Duodenal mucosa (tissue), 2 donors: ENCODE measurements around the gene VSTM2A.
"Not testable (repeated sequence)": the region's sequence is repeated elsewhere in the genome, so short reads cannot be mapped to it uniquely, and the experiment has no call there.

Experiments used
- H3K27ac ChIP-seq: one replicate; pipeline ENCODE4 v1.7.0; 2013; ENCODE audit warnings: low read depth, low read length
- H3K27me3 ChIP-seq, 2 donors: one replicate each; pipeline ENCODE4 v1.7.0; 2013; ENCODE audit warnings: low read length in 2 of 2, control low read depth in 1 of 2; ENCODE audit not compliant: insufficient read depth in 2 of 2, control insufficient read depth in 1 of 2
- H3K36me3 ChIP-seq, 2 donors: one replicate each; pipeline ENCODE4 v1.7.0; 2013; ENCODE audit warnings: low read length in 2 of 2, control low read depth in 1 of 2; ENCODE audit not compliant: insufficient read depth in 2 of 2, control insufficient read depth in 1 of 2
- H3K4me1 ChIP-seq, 2 donors: one replicate each; pipeline ENCODE4 v1.7.0; 2013; ENCODE audit warnings: low read length in 2 of 2, control low read depth in 1 of 2; ENCODE audit not compliant: insufficient read depth in 2 of 2, control insufficient read depth in 1 of 2
- H3K4me3 ChIP-seq, 2 donors: one replicate each; pipeline ENCODE4 v1.7.0; 2013; ENCODE audit warnings: low read length in 2 of 2, low read depth in 1 of 2
- H3K9ac ChIP-seq, 2 donors: one replicate each; pipeline ENCODE4 v1.7.0; 2013; ENCODE audit warnings: low read length in 2 of 2, low read depth in 1 of 2
- H3K9me3 ChIP-seq, 2 donors: one replicate each; pipeline ENCODE4 v1.7.0; 2013; ENCODE audit warnings: low read length in 2 of 2, control low read depth in 1 of 2; ENCODE audit not compliant: control insufficient read depth in 1 of 2

The VSTM2A gene, protein sequence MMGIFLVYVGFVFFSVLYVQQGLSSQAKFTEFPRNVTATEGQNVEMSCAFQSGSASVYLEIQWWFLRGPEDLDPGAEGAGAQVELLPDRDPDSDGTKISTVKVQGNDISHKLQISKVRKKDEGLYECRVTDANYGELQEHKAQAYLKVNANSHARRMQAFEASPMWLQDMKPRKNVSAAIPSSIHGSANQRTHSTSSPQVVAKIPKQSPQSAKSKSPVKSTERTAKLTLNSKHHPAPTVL

DNA sequence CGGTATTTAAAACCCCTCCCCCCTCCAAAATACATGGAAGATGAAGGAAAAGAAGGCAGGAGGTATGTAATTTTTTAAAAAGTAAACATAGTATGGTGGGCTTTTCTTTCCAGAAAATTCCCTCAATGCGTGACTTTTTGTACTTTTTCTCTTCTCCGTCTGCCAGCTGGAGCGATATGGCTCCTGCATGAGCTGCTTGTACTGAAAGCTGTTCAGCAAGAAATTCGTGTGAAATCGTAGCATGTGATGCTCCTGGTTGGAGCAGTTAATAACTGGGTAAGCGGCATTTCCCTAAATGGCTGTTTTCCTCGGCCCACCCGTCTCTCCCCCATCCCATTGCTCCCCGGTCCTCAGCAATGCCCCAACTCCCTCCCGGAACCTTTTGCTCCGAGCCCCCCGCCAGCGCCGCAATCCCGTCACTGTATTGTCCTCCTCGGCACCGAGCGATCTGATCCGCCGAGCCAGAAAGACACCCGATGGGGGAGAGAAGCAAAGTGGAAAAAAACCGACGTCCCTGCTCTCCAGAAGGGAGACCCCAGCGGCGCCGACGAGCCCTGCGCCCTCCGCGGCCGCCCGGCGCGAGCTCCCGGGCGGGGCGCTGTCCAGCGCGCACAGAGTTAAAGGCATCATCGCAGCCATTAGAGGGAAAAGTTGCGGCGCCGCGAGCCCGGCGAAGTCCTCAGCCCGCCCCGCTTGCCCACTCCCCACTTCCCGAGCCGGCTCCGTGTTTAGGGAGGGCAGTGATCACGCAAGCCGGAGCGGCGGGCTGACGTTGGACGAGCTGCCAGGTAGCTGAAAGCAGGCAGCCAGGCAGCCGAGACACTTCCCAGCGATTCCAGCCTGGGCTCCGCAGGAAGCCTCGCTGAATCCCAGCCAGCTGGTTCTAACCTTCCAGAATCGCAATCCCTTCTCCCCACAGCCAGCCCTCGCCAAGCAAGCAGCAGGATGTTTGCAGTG lies at the start of gene VSTM2A:
Gene VSTM2A (plus strand): TSS at position 707 of the 957 bp plus-strand sequence. CDS start 356 bp downstream, outside the sequence.
- Histone ChIP-seq H3K27ac (peak within 1 kb of the TSS; percentile 10), H3K27me3 (peaks cover 17 to 33% of the 10 kb centered on the region in 2 donors), H3K4me3 (no peak within 1 kb of the TSS), H3K9ac (no peak within 1 kb of the TSS), H3K9me3 (no peaks in the 10 kb centered on the region), H3K4me1 (no peaks in the 10 kb centered on the region), H3K36me3 (no peaks in the 10 kb centered on the region)

DNA sequence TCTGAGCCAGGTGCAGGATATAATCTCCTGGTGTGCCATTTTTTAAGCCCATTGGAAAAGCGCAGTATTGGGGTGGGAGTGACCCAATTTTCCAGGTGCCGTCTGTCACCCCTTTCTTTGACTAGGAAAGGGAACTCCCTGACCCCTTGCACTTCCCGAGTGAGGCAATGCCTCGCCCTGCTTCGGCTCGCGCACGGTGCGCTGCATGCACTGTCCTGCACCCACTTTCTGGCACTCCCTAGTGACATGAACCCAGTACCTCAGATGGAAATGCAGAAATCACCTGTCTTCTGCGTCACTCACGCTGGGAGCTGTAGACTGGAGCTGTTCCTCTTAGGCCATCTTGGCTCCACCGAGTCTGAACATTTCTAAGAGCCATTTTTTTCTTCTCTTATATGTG lies 37.6 kb upstream of the VSTM2A start:
- not testable (repeated sequence) for H3K9me3 ChIP-seq, H3K36me3 ChIP-seq, H3K9ac ChIP-seq, H3K4me1 ChIP-seq, H3K4me3 ChIP-seq, H3K27ac ChIP-seq, H3K27me3 ChIP-seq

DNA sequence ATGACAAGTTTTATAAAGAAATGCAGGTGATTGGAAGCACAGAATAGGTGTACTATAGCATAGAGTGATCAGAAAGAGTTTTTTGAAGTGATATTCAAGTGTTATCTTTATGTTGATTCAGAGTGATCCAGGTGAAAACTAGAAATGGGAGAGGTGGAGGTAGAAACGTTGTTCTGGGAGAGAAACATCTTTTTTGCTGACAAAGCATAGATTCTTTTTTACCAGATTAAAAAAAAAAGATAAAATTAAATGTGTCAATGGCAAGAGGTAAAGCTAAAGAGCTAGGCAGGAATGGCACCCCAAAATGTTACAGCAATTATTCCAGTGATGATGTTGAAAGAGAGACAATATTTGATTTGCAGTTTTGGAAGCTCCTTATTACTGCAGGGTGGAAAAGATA lies 12.6 kb upstream of the VSTM2A start:
- H3K4me3 ChIP-seq: no peak overlapping the region
- peaks cover 0 to 13% of the 10 kb centered on the region in 2 donors for H3K9me3 ChIP-seq
- no peaks in the 10 kb centered on the region for H3K27me3 ChIP-seq
- H3K4me1 ChIP-seq: no peaks in the 10 kb centered on the region
- H3K9ac ChIP-seq: no peak overlapping the region
- no peak overlapping the region for H3K27ac ChIP-seq
- no peaks in the 10 kb centered on the region for H3K36me3 ChIP-seq

DNA sequence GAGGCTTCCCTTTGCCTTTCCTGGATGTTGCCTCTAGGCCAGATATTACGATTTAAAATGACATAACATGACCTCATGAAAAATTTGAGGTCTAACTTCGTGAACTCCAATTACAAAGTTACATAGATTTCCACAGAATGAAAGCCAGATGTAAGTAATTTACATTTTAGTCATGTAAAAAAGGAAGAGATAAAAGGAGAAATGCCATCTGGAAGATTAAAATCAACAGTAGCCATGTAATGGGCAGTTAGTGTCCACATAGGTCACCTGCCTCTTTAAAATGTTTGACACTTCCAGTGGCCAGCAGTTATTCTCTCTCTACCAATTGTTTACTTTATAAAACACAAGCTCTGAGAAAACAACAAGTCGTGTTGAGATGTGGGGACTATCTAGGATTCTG lies 4.1 kb upstream of the VSTM2A start:
- H3K4me3 ChIP-seq: no peak overlapping the region
- H3K36me3 ChIP-seq: no peaks in the 10 kb centered on the region
- H3K9me3 ChIP-seq: no peaks in the 10 kb centered on the region
- H3K4me1 ChIP-seq: no peaks in the 10 kb centered on the region
- no peak overlapping the region for H3K9ac ChIP-seq
- H3K27ac ChIP-seq: no peak overlapping the region
- peaks cover 11% of the 10 kb centered on the region in 2 donors for H3K27me3 ChIP-seq

DNA sequence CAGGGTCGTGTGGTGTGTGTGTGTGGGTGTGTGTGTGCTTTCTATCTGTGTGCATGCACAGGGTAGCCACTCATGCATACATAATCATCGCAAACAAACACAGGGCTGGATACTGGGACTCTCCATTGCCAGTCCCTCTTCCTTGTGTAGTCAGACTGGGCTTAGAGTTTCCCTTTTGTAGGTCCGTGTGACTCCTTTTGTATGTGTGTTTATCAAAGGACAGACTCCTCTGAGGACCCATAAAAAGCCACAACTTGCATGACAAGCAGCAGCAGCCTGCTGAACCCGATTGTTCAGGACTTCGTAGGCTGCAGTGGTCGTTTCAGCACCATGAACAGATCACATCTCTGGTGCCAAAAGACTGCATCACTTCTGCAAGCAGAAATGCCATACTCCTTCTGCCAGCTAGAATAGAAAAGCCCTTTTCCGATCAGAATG lies 895 bp downstream of the VSTM2A start:
- Histone ChIP-seq H3K27ac (no peak overlapping the region), H3K4me1 (no peaks in the 10 kb centered on the region), H3K4me3 (no peak overlapping the region), H3K36me3 (no peaks in the 10 kb centered on the region), H3K27me3 (peaks cover 17 to 35% of the 10 kb centered on the region in 2 donors), H3K9ac (no peak overlapping the region), H3K9me3 (no peaks in the 10 kb centered on the region)

DNA sequence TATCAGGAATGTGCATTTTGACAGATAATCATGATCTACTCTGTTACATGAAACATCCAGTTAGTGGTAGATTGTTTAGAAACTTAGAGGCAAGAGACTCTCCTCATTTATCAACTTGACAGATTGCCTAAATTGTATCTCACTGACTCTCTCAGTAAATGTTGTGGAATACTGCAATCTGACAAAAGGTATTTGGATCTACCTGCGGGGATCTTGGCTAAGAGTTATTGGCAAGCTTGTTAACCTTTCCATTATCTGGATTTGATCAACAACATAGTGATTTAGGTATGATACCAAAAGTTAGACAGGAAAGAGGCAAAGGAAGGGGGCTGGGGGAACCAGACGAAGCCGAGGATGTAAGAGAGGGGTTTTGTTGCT lies 2.0 kb downstream of the VSTM2A start:
- H3K4me3 ChIP-seq: no peak overlapping the region
- no peaks in the 10 kb centered on the region for H3K4me1 ChIP-seq
- H3K36me3 ChIP-seq: no peaks in the 10 kb centered on the region
- no peak overlapping the region for H3K9ac ChIP-seq
- H3K27ac ChIP-seq: no peak overlapping the region
- peaks cover 17 to 35% of the 10 kb centered on the region in 2 donors for H3K27me3 ChIP-seq
- H3K9me3 ChIP-seq: no peaks in the 10 kb centered on the region

DNA sequence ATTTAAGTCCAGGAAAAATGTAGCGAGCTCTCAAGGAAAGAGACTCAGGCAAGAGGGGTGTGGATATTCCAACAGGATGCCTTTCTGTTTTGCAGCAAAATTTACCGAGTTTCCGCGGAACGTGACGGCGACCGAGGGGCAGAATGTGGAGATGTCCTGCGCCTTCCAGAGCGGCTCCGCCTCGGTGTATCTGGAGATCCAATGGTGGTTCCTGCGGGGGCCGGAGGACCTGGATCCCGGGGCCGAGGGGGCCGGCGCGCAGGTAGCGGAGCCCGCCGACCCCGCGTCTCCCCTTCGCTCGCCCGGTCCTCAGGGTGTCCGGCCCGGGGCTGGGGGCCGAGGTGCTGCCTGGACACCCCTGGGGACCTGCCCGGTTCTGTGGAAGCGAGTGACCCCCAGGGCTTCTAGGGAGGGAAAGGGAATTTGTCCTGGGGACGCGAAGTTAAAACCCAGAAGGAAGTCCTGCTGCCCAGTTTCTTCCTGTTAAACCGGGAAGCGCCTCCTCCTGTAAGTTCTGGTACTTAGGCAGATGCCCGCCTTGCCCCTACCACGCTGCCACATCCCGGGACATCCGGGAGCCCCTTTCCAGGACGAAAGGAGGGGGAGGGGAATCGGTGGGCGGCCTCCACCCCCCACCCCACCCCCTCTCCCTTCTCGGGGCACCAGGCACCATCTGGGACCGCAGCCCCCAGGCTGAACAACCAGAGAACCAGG lies 2.5 kb downstream of the VSTM2A start:
- no peaks in the 10 kb centered on the region for H3K36me3 ChIP-seq
- H3K4me1 ChIP-seq: no peaks in the 10 kb centered on the region
- H3K9ac ChIP-seq: no peak overlapping the region
- H3K27ac ChIP-seq: no peak overlapping the region
- no peak overlapping the region for H3K4me3 ChIP-seq
- H3K9me3 ChIP-seq: no peaks in the 10 kb centered on the region
- peaks cover 17 to 35% of the 10 kb centered on the region in 2 donors for H3K27me3 ChIP-seq

DNA sequence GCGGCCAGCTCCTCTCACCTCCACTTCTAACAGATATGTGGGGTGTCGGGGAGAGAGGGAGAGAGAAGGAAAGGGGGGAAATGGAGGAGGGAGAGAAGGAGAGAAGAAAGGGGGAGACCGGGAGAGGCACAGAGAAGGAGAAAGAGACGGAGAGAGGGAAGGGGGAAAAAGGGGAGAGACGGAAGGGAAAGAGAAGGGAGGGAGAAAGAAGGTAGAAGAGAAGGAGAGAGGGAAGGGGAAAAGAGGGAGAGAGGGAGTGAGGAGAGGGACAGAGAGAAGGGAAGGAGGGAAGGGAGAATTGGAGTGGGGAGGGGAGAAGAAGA lies 3.0 kb downstream of the VSTM2A start:
- no peaks in the 10 kb centered on the region for H3K36me3 ChIP-seq
- no peak overlapping the region for H3K27ac ChIP-seq
- H3K27me3 ChIP-seq: peaks cover 17 to 35% of the 10 kb centered on the region in 2 donors

DNA sequence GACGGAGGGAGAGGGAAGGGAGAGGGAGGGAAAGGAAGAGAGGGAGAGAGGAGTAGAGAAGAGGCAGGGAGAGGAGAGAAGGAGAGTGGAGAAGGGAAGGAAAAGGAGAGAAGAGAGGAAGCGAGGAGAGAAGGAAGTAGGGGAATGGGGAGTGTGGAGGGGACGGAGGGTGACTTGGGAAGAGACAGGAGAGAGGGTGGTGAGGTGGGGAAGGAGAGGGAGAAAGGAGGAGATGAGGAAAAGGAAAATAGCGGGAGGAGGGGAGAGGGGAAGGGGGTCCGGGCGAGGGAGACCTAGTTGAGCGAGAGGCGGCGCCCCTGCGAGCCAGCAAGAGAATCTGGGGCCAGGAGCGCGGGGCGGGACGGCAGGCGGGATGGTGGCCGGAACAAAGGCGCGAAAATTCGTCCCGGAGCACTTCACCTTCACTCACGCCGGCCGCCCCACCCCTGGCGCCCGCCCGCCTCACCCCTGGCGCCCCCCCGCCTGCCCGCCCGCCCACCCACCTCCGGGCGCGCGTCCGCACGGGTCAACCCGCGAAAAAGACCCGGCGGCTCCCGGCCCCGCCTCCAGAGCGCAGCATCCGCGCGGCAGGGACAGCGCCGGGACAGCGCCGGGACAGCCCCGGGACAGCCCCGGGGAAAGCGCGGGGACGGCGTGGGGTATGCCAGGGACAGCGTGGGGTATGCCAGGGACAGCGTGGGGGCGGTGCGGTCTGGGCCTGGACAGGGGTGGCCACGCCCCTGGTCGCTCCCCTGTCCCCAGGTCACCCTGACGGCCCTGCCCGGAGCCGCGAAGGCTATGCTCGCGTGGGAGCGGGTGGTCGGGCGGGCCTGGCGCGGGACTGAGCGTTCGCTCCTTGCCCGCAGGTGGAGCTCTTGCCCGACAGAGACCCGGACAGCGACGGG lies 4.2 kb downstream of the VSTM2A start:
- Histone ChIP-seq H3K36me3 (no peaks in the 10 kb centered on the region), H3K9me3 (no peaks in the 10 kb centered on the region), H3K9ac (no peak overlapping the region), H3K27me3 (peaks cover 17 to 35% of the 10 kb centered on the region in 2 donors), H3K27ac (no peak overlapping the region), H3K4me3 (no peak overlapping the region), H3K4me1 (no peaks in the 10 kb centered on the region)

More for the DNA sequence above, 3.0 kb downstream of the VSTM2A start:
- H3K4me1 ChIP-seq: no peaks in the 10 kb centered on the region
- no peak overlapping the region for H3K9ac ChIP-seq
- H3K9me3 ChIP-seq: no peaks in the 10 kb centered on the region
- no peak overlapping the region for H3K4me3 ChIP-seq
